ENCODE data around the gene SLC9A3. TPM values are rescaled to one million over a fixed set of nuclear protein-coding genes. Genes with fewer than 3 reads are reported as not detected.

The SLC9A3 gene
- total and polyA plus RNA-seq, 5 experiments from 2014 or later: 0.98 to 3.3 (median 2.4) TPM

DNA sequence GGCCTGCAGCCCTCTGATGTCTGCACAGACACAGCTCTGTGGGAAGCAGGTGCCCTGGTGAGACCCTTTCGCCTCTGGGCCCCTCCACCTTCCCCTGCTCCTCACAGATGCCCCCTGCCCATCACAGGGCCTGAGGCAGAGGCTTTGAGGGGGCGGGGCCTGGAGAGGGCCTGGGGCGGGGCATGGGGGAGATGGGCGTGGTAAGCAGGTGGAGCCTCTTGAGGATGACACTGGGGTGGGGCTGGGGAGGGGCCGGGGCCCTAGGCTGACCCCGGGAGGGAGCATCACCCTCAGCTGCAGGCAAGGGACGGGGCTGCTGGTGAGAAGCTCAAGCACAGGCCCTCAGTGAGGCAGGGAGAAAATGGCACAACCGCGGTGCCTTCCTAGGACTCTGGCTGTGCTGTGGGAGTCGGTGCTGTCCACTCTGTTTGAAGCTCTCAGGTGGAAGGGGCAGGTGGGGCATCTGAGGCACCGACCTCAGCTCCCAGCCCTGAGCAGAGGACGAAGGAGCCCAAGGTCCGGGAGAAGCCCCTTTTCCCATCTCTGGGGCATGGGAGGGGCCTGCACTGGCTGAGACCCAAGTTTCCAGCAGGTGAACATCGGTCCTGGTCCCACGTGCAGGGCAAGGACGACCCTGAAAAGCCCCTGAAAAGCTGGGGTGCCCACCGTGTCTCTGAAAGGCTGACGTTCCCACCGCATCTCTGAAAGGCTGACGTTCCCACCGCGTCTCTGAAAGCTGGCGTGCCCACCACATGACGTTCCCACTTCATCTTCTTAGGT, 17.5 kb upstream of the SLC9A3 start:
- peak overlapping the region in 1 of 10 donors; percentile 47 for H3K4me3 Mint-ChIP-seq
- H3K27me3 Mint-ChIP-seq: peaks cover 0 to 26% (median 9%) of the 10 kb centered on the region in 5 donors
- H3K27ac Mint-ChIP-seq: peak overlapping the region in 2 of 10 donors; percentile 26 to 90
- H3K4me1 Mint-ChIP-seq: peaks cover 10 to 27% (median 25%) of the 10 kb centered on the region in 4 donors
- peak in 1 of 10 donors; percentile 45 for DNase-seq
- H3K36me3 Mint-ChIP-seq: no peaks in the 10 kb centered on the region
- POLR2A ChIA-PET: no interaction called here
- H3K9me3 Mint-ChIP-seq: no peaks in the 10 kb centered on the region
- no peak for ATAC-seq

DNA sequence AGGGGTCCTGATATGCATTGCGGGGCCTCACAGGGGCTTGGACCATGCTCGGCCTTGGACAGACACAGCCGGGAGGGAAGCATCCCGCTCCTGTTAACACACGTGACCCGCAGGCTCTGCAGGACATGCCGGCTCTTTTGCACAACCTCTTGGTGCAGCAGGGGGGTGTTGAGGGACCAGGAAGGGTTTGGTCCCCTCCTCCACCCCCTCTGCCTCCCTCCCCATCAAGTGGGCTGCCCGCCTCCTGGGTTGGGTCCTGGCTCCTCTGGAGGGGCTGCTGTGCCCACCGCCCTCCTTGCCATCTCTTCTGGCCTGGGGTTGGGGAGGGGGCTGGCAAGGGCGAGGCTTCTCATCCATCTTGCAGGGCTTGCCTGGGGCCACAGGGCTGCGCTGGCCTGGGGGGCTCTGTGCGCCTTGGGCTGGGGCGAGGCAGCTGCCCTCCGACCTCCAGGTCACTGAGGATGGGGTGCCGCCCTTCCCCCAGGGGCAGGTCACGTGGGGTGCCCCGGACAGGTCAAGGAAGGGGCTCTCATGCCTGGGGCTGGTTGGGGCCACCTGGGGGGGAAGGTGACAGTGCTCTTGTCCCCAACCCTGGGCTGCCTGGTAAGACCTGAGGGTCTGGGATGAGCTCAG, 16.8 kb upstream of the SLC9A3 start:
- Mint-ChIP-seq H3K27ac (no peak overlapping the region), H3K27me3 (peaks cover 0 to 30% (median 14%) of the 10 kb centered on the region in 5 donors), H3K4me1 (peaks cover 12 to 27% (median 25%) of the 10 kb centered on the region in 4 donors), H3K36me3 (no peaks in the 10 kb centered on the region), H3K9me3 (no peaks in the 10 kb centered on the region), H3K4me3 (no peak overlapping the region)
- DNase-seq (peak in 1 of 10 donors; percentile 54), ATAC-seq (no peak)
- POLR2A ChIA-PET: no interaction called here

DNA sequence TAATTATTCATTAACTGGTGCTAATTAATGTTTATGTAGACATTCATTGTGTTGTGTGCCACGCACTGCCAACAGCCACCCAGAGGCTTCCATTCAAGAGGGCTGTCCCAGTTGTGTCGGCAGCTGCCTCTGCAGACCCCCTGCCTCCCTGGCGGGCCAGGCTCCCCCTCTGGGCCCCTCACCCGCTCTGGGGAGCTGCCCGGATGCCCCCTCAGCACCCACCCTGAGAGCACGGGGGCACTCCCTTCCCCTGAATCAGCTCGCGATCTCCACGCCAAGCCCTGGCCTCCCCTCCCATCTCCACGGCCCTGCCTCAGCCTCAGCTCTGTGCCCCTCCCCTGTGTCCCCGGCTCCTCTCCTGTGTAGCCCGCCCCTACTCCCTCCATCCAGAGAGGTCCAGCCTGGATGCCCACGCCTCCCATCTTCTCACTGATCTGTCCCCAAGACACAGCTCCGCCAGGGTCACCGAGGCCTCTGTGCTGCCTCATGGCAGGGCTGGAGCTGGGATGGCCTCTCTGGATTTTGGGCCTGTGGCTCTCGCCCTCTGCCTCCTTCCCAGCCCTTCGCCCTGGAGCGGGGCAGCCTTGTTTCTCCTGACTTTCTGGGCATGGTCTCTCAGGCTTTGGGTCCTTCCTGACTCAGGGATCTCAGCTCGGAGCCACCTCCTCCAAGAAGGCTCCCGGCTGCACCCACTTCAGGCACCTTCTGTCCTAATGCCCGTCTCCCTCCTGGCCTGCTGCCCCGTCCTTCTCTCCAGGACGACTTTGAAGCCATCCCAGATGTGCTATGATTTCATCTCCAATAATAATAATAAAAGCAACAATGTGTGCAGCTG, 16.0 kb upstream of the SLC9A3 start:
- H3K9me3 Mint-ChIP-seq: no peaks in the 10 kb centered on the region
- POLR2A ChIA-PET: no interaction called here
- H3K27ac Mint-ChIP-seq: no peak overlapping the region
- DNase-seq: peak in 1 of 10 donors; percentile 56
- H3K4me1 Mint-ChIP-seq: peaks cover 12 to 27% (median 24%) of the 10 kb centered on the region in 4 donors
- peaks cover 0 to 27% (median 16%) of the 10 kb centered on the region in 5 donors for H3K27me3 Mint-ChIP-seq
- H3K4me3 Mint-ChIP-seq: no peak overlapping the region
- ATAC-seq: no peak
- no peaks in the 10 kb centered on the region for H3K36me3 Mint-ChIP-seq

DNA sequence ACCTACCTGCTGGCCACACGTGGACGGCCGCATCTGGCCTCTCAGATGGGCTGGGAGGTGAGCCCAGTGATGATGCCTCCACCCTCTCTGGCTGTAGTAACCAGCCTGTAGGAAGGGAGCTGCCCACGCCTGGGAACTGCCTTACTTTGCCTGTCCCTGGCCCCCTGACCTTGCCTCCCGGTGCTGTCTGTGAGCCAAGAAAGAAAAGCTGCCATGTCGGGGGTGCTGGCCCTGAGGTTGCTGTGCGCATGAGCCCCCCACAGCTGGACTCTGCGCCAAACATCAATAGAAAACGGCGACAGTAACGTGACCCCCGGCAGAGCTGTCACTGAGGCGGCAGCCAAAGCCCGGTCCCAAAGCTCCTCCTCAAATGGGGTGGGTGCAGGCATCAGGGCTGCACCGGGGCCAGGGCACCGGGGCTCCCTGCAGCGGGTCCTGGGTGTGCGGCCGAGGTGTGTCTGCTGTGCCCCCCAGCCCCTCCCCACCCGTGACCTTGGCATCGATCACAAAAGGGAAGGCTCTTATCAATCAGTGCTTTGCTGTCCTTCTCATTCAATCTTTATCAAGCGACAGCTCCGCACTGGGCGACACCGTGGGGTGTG, 15.3 kb upstream of the SLC9A3 start:
- POLR2A ChIA-PET: no interaction called here
- peaks cover 0 to 27% (median 16%) of the 10 kb centered on the region in 5 donors for H3K27me3 Mint-ChIP-seq
- no peaks in the 10 kb centered on the region for H3K9me3 Mint-ChIP-seq
- peak in 1 of 10 donors; percentile 42 for DNase-seq
- H3K27ac Mint-ChIP-seq: no peak overlapping the region
- H3K4me1 Mint-ChIP-seq: peaks cover 12 to 27% (median 17%) of the 10 kb centered on the region in 4 donors
- ATAC-seq: no peak
- H3K36me3 Mint-ChIP-seq: no peaks in the 10 kb centered on the region
- no peak overlapping the region for H3K4me3 Mint-ChIP-seq

DNA sequence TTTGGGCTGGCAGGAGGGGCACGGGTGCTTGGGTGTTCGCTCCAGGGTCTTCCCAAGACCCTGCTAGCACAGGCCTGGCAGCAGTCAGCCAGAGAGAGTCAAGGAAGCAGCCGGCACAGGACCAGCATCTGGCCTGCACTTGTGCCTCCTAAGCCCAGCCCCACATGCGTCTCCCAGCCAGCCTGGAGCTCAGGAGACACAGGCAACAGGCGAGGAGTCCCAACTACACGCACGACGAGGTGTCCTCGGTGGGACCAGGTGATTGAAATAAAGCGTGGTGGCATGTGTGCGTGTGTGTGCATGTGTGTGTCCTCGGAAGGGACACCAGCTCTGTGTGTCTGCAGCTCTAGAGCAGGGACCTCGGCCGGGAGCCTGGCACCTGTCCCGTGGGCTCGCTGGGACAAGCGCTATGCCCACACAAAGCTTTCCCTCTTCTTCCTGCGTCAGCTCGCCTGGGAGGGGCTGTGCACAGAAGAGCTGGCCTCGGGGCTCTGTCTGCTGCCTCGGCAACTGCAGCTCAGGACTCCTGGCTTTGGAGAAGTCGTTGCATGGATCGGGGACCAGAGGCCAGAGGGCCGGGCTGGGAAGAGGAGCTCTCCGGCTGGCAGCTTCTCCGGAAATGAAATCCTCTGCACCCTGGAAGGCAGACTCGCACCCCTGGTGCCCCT, 14.7 kb upstream of the SLC9A3 start:
- Mint-ChIP-seq H3K36me3 (no peaks in the 10 kb centered on the region), H3K27me3 (peaks cover 0 to 28% (median 16%) of the 10 kb centered on the region in 5 donors), H3K9me3 (no peaks in the 10 kb centered on the region), H3K27ac (no peak overlapping the region), H3K4me1 (peaks cover 10 to 23% (median 12%) of the 10 kb centered on the region in 4 donors), H3K4me3 (no peak overlapping the region)
- POLR2A ChIA-PET: no interaction called here
- peak in 1 of 10 donors; percentile 44 for DNase-seq
- no peak for ATAC-seq

DNA sequence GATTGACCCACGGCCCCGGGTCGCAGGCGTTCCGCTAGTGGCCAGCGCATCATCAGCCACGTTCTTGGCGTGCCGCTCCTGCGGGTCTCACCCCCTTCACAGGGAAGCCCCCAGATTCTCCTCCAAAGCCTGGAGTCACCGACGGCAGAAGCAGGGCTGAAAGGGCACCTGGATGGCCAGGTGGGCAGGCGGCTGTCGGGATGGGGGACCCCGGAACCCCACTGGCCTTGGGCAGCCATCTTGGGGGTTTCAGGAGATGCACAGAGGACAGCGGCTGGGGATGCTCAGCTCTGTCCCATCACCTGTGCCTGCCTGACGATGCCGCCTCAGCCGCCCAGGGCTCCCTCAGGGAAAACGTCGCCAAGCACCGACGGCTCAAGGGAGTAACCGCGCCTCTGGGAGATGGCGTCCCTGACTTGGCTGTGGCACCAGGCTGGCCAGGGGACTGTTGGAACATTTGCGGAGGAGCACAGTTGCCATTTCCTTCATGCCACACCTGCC, 14.1 kb upstream of the SLC9A3 start:
- Mint-ChIP-seq H3K4me3 (no peak overlapping the region), H3K27ac (no peak overlapping the region), H3K36me3 (no peaks in the 10 kb centered on the region), H3K9me3 (no peaks in the 10 kb centered on the region), H3K4me1 (peaks cover 6 to 16% (median 8%) of the 10 kb centered on the region in 4 donors), H3K27me3 (peaks cover 0 to 35% (median 18%) of the 10 kb centered on the region in 5 donors)
- peak in 1 of 10 donors; percentile 55 for DNase-seq
- ATAC-seq: no peak
- POLR2A ChIA-PET: no interaction called here

DNA sequence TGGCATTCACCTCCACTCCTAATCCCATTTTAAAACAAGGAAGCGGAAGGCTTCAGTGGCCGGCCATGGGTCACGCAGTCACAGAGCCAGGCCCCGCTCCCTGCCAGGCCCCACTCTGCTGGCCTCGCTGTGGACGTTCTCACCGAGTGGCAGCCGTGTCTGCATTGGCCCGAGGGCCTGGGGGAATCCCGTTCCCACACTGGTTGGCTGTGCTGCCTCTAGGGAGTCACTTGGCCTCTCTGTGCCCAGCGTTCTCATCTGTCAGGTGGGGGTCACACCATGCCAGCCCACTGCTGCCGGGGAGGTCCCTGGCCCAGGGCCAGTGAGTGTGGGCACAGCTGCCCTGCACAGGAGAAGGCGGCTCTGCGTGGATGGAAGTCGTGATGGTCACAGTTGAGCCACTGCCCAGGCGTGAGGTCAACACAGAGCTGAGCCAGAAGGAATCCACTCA, 13.4 kb upstream of the SLC9A3 start:
- POLR2A ChIA-PET: no interaction called here
- no peak overlapping the region for H3K4me3 Mint-ChIP-seq
- H3K36me3 Mint-ChIP-seq: no peaks in the 10 kb centered on the region
- no peak for ATAC-seq
- H3K27ac Mint-ChIP-seq: no peak overlapping the region
- DNase-seq: peak in 1 of 10 donors; percentile 53
- peaks cover 0 to 38% (median 18%) of the 10 kb centered on the region in 5 donors for H3K27me3 Mint-ChIP-seq
- no peaks in the 10 kb centered on the region for H3K9me3 Mint-ChIP-seq
- H3K4me1 Mint-ChIP-seq: peaks cover under 1 to 10% (median 4%) of the 10 kb centered on the region in 4 donors

DNA sequence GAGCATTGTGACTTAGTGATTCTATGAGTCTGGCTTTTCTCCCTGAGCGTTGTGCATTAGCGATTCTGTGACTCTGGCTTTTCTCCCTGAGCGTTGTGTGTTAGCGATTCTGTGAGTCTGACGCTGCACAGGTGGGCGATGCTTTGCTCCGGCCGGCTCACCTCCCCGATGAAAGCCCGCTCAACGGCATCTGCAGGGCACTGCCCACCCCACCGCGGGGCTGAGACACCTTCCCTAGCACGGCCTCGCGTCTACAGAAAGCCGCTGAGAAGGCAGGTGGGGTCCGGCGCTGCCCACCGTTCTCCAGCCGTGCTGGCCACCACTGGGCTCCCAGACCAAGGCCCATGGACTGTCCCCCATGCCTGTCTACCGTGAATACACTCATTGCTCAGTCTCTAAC, 12.8 kb upstream of the SLC9A3 start:
- Mint-ChIP-seq H3K27me3 (peaks cover 0 to 36% (median 17%) of the 10 kb centered on the region in 5 donors), H3K4me1 (peaks cover 0 to 6% (median 3%) of the 10 kb centered on the region in 4 donors), H3K27ac (no peak overlapping the region), H3K4me3 (no peak overlapping the region), H3K36me3 (no peaks in the 10 kb centered on the region), H3K9me3 (no peaks in the 10 kb centered on the region)
- POLR2A ChIA-PET: no interaction called here
- DNase-seq: no peak
- ATAC-seq: no peak

DNA sequence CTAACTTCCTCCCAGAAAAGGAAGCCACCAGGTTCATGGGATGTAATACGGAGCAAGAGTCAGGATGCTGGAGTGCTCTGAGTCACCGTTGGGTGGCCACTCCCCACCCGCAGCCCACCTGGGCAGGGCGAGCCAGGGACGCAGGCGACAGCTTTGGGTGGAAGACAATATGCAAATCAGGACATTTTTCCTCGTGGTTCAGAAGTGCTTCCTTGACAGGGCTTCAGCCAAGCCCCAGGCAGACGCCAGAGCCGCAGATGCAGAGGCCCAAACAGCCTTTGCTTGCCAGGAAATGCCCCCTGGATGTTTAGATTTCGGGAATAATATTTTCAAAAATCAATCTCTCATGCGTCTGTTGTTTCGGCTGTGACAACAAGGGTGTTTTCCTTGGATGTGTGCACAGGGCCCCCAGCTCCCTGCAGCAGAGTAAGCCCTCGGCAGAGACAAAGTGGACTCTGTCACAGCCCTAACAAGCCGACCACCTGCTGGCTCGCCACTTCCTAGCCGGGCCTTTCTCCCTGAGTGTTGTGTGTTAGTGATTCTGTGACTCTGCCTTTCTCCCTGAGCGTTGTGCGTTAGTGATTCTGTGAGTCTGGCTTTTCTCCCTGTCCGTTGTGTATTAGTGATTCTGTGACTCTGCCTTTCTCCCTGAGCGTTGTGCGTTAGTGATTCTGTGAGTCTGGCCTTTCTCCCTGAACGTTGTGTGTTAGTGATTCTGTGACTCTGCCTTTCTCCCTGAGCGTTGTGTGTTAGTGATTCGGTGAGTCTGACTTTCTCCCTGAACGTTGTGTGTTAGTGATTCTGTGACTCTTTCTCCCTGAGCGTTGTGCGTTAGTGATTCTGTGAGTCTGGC, 11.8 kb upstream of the SLC9A3 start:
- ATAC-seq: no peak

DNA sequence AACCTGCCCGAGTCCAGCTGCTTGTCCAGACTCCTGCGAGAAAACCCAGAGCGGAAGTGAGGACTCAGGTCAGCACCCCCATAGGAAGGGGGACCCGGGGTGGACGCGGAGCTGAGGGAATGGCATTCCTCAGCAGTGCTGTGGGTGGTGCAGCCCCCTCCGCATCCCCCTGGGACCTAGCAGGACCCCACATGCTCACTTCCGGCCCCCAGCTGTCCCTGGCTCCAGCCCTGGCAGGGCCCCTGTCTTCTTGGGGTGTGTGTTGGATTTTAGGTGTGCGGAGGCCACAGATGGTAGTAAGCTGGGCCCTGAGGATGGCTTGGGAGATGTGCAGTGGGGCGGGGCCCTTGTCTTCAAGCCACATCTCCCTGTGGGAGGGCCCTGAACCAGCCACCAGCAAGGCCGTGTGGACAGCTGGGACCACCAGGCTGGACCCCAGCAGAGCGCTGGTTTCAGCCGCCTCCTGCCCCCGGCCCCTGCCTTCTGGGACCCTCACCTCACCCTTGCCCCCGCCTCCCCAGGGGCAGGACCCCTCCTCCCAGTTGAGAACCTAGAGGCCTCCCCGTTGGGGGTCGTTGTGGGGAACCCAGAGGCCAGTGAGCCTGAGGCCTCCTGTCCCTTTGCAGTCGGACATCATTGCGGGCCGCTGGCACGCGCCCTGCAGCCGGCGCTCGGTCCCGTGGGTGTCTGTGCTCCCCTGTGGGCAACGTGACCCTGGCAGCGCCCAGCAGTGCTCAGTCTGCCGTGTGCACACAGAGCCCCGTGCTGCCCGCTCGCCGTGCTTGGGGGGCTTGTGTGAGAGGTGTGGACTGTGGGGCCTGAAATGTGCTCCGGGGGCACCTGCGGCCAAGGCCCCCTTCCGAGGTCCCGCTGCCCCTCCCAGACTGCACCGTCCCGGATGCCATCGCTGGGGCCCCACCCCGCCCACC, 10.8 kb upstream of the SLC9A3 start:
- no peak overlapping the region for H3K27ac Mint-ChIP-seq
- ATAC-seq (no peak), DNase-seq (peak in 1 of 10 donors; percentile 63)
- peaks cover 0 to 8% (median 3%) of the 10 kb centered on the region in 4 donors for H3K4me1 Mint-ChIP-seq
- POLR2A ChIA-PET: no interaction called here
- no peaks in the 10 kb centered on the region for H3K9me3 Mint-ChIP-seq
- peaks cover 2 to 49% (median 25%) of the 10 kb centered on the region in 5 donors for H3K27me3 Mint-ChIP-seq
- H3K4me3 Mint-ChIP-seq: no peak overlapping the region
- no peaks in the 10 kb centered on the region for H3K36me3 Mint-ChIP-seq

More for the DNA sequence above, 11.8 kb upstream of the SLC9A3 start:
- peaks cover 0 to 44% (median 20%) of the 10 kb centered on the region in 5 donors for H3K27me3 Mint-ChIP-seq
- peak in 1 of 10 donors; percentile 40 for DNase-seq
- H3K4me3 Mint-ChIP-seq: no peak overlapping the region
- POLR2A ChIA-PET: no interaction called here
- H3K9me3 Mint-ChIP-seq: no peaks in the 10 kb centered on the region
- H3K36me3 Mint-ChIP-seq: no peaks in the 10 kb centered on the region
- H3K4me1 Mint-ChIP-seq: peaks cover 0 to 6% (median 4%) of the 10 kb centered on the region in 4 donors
- peak overlapping the region in 2 of 10 donors; percentile 1 to 3 for H3K27ac Mint-ChIP-seq

All from naive thymus-derived CD8-positive, alpha-beta T cell (primary cell).